Stimulated activated CD4-positive, alpha-beta T cell treated with anti-CD3 and anti-CD28 coated beads, Interleukin-12 subunit alpha, Interleukin-12 subunit beta, amount 100 ng/mL, for 48 hours (primary cell): ENCODE measurements around the gene KRTAP19-3.
A peak's percentile ranks its signal among the peaks of the same experiment; 100 is the strongest.

Experiments
- DNase-seq, 3 donors: peaks; one replicate each; pipeline ENCODE4 v3.0.0-alpha.2; 2020; ENCODE audit warnings: low read depth in 2 of 3, low spot score in 1 of 3

KRTAP19-3 gene

DNA sequence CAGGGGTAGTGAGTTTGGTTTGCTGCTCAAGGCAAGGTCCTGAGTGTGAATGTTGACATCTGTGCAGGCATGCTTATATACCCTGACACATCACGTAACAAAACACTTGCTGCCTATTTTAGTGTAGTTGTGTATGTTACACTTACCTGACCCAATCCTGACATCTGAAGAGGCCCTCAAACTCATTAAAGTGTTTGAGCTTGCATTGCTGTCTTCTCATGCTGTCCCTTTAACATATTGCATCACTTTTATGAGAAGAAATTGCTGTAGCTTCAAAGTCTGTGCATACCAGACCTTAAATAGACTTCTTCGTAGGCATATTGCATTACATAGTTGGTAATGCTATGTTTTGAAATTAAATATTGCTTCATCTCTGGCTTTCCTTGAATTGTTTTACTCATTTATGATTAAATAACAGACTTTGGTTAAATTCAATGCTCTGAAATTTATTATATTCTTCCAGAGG is at the start of gene KRTAP19-3:
Gene KRTAP19-3, minus strand, starts transcription at position 51 of the 466 bp plus-strand sequence. CDS start 56 bp downstream, outside the sequence.
- no peak for DNase-seq

DNA sequence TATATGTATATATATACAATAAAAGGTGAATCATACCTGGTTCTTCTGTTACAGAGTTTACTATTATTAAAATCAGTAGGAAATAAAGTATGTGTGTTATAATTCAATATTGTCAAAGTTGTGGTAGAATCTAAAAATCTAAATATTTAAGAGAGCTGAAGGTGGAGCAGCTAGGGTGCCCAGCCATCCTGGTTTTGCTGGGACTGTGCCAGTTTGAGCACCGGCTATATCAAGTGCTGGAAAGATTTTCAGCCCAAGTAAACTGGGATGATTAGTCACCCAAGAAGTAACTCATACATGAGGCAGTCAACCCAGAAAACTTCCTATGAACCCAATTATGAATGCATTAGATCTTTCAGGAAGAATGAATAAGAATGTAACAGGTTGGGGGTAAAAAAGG is 27.1 kb upstream of the KRTAP19-3 start:
- DNase-seq: no peak

DNA sequence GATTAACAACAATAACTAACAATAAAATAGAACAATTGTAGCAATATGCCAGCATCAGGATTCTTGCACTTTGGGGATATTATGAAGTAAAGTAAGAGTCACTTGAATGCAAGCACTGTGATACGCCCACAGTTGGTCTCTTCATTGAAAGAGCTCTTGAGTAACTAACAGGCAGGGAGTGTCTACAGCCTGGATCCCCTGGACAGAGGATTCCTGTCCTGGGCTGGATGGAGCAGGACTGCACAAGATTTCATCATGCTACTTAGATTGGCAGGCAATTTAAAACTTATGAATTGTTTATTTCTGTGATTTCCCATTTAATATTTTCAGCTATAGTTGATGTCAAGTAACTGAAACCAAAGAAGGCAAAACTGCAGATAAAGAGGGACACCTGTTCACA is 23.9 kb upstream of the KRTAP19-3 start:
- no peak for DNase-seq

GRCh38 chr21:30505621-30506205 is 13.9 kb upstream of the KRTAP19-3 start:
- peak in 1 of 3 donors; percentile 4 for DNase-seq

GRCh38 chr21:30502041-30502440 is 10.2 kb upstream of the KRTAP19-3 start, which contains the start of gene KRTAP19-5:
KRTAP19-5 (minus strand) TSS chr21:30502141; CDS start chr21:30502090, 51 bp downstream.
- DNase-seq: no peak

- DNase-seq: no peak
Measured at GRCh38 chr21:30497065-30497464, 5.3 kb upstream of the KRTAP19-3 start, which contains the start of gene KRTAP19-4. KRTAP19-4 (minus strand) TSS chr21:30497165; CDS start chr21:30497110, 55 bp downstream.

GRCh38 chr21:30487336-30487735 is 4.5 kb downstream of the KRTAP19-3 start, which contains the start of gene KRTAP19-2:
KRTAP19-2 (minus strand) TSS chr21:30487436; CDS start chr21:30487348, 88 bp downstream.
- no peak for DNase-seq

- no peak for DNase-seq
Measured at GRCh38 chr21:30486180-30486579, 5.6 kb downstream of the KRTAP19-3 start.

- DNase-seq: no peak
Measured at GRCh38 chr21:30482130-30482529, 9.7 kb downstream of the KRTAP19-3 start.

GRCh38 chr21:30480145-30480544 is 11.7 kb downstream of the KRTAP19-3 start, which contains the start of gene KRTAP19-1:
KRTAP19-1 (minus strand) TSS chr21:30480367; CDS start chr21:30480317, 50 bp downstream.
- no peak for DNase-seq

GRCh38 chr21:30479259-30479658 is 12.6 kb downstream of the KRTAP19-3 start:
- DNase-seq: no peak

- DNase-seq: no peak
Measured at GRCh38 chr21:30478004-30478403, 13.8 kb downstream of the KRTAP19-3 start.

DNA sequence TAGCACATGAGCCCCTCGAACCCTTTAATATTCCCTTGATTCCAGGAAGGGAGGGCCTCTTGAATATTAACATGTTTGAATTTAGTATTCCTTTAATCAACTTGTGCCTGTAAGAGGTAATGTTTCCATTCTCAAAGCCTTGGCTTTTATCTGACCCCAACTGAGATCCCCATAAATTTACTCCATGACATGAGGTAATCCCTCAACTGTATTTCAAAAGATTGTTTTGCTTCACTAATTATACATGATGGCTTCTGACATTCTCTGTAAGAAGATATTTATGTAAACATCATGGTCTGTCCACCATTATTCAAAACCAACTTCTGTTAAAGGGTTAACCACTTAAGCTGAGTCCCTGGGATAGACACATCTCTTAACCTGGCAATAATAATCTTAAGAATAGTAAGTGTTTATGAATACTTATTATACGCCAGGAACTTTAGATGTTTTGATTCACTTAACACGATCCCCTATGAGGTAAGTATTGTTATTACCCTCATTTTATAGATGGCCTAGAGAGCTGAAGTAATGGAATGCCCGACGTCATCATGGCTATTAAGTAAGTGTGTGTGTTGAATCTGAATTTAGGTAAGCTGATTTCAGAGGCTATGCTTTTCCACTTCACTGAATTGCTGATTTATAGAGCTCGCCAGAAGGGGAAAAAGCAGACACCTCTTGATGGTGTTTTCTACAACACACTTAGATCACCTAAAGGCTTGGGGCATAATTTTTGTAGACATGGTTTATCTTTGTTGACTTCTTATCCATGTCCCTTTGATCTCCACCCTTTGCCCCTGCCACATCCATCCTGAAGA is 22.7 kb downstream of the KRTAP19-3 start:
- no peak for DNase-seq

GRCh38 chr21:30463713-30464112 is 28.1 kb downstream of the KRTAP19-3 start:
- DNase-seq: no peak

DNA sequence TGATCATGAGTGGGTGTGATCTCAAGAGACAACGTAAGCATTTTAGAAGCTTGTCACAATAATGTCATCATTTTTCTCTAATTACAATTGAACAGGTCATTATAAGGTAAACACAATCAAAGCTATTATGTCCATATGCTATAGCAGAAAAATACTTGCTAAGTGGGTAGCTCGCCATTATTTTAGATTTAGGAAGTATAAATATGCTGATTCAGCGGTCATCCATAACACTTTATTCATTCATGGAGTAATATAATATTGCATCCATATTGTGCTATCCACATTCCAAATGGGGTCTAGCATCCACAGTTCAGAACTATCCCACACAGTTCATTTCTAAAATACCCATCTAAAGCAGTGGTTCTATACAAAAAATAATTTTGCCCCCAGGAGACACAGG is 43.3 kb downstream of the KRTAP19-3 start:
- no peak for DNase-seq

DNA sequence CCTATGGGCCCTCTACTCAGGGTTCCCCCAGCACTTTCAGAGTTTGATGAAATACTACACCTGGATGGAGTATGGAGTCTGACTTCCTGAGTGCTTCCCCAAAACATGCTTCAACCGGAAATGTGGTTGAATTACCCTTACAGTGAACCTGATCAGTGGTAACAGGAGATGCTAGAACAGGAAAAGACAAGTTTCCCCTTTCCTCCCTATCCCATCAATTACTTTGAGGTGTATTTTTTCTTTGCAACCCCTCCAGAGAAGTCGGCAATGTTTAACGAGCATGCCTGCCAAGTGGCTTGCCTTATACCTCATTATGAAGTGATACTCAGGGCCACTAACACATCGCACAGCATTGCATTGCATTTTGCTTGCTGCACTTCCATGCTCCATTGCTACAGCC is 44.8 kb downstream of the KRTAP19-3 start:
- no peak for DNase-seq

- DNase-seq: no peak
Measured at GRCh38 chr21:30444204-30444603, 47.6 kb downstream of the KRTAP19-3 start.

GRCh38 chr21:30443226-30443625 is 48.6 kb downstream of the KRTAP19-3 start:
- DNase-seq: no peak
